Midbrain (tissue), 1 donor: Measurements from ENCODE around the gene BRWD1.
"Not testable (repeated sequence)": the region's sequence is repeated elsewhere in the genome, so short reads cannot be mapped to it uniquely, and the experiment has no call there.

Experiments
- DNase-seq: peaks from one replicate; lab custom pipeline; 2025; lab: John Stamatoyannopoulos, UW

BRWD1 gene

DNA sequence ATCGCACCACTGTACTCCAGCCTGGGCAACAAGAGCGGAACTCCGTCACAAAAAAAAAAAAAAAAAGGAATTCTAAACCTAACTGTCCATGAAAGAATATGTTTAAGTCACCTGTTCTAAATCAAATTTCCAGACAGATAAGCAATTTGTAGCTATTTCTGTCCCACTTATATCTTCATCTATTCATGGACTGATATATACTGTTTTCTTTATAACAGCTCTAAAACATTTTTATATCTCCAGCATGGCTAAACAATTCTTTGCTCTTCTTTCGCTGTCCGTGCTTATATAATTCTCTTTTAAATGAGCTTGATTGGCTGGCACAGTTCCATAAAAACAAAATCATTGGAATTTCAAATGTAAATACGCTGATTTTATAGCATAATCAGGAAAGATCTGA is 30.5 kb downstream of the BRWD1 start:
- no peak for DNase-seq

DNA sequence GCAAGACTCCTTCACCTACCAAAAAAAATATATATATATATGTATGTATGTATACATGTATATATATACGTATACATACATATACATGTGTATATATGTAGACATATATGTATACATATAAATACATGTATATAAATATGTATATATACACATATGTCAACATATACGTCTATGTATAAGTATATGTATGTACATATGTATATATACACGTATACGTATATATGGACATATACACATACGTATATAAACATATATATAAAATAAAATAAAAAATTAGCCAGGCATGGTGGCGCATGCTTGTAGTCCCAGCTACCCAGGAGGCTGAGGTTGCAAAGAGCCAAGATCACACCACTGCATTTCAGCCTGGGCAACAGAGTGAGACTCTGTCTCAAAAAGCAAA is 31.6 kb downstream of the BRWD1 start:
- DNase-seq, result no peak

- DNase-seq, result no peak
Observed at GRCh38 chr21:39281207-39281606, 32.2 kb downstream of the BRWD1 start.

GRCh38 chr21:39269620-39270019 is 43.8 kb downstream of the BRWD1 start:
- no peak for DNase-seq

GRCh38 chr21:39265603-39266002 is 47.8 kb downstream of the BRWD1 start:
- DNase-seq, result no peak

GRCh38 chr21:39263372-39263771 is 50.1 kb downstream of the BRWD1 start:
- no peak for DNase-seq

- no peak for DNase-seq
Observed at GRCh38 chr21:39258207-39258606, 55.2 kb downstream of the BRWD1 start.

GRCh38 chr21:39251326-39251725 is 62.1 kb downstream of the BRWD1 start:
- DNase-seq, result no peak

DNA sequence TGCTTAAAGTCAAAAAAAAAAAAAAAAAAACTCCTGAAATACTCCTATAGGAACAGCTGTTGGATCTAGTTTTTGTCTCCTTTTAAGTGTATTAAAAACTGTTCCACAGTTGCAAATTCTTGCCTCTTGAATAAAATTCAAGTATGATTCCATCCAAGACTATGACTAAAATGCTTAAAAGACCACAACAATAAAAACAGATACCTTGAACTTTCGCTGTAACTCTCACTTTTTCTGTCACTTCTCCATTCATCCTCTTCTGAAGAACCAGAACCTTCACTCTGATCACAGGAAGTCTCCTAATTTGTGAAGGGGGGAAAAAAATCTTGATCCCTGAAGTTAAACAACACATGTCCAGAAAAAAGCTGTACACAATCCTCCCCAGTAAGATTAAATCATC is 75.2 kb downstream of the BRWD1 start:
- DNase-seq, result no peak

DNA sequence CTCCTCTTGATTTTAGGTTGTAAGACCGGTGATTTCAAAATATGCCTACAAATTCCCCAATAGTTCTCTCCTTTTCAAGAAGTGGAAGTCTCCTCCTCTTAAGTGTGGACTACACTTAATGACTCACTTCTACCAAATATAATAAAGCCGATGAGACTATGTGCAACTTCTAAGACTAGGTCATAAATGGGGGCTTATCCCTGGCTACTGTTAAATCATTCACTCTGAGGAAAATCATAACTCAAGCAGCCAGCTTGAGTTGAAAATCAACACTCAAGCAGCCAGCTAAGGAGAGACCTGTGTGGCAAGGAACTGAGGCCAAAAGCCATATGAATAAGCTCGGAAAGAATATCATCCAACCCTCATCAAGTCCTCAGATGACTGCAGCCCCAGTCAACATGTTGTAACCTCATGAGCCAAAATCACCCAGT is 80.6 kb downstream of the BRWD1 start:
- DNase-seq, result no peak

GRCh38 chr21:39224930-39225329 is 88.5 kb downstream of the BRWD1 start:
- no peak for DNase-seq

- DNase-seq, result no peak
Observed at GRCh38 chr21:39221997-39222486, 91.4 kb downstream of the BRWD1 start.

DNA sequence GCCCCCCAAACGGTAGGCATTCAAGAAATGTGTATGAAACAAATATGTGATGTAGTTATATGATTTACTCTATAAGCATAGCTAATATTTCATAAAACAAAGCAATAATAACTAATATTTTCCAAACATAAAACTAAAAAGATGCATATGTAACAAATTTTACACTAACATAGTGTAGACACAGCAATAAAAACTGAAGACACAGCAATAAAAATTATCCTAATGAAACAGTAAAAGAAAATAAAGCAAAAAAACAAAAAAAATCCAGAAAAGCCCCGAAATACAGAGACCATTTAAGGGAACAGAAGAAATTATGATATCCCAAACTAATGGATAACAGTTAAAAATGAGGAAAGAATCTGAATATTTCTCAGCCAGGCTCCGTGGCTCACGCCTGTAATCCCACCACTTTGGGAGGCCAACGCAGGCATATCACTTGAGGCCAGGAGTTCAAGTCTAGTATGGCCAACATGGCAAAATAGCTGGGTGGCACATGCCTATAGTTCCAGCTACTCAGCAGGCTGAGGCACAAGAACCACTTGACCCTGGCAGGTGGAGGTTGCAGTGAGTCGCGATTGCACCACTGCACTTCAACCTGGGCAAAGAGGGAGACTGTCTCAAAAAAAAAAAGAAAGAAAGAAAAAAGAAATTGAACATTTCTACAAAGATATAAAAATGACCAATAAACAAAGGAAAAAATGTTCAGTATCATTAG is 92.0 kb downstream of the BRWD1 start:
- DNase-seq, result no peak

DNA sequence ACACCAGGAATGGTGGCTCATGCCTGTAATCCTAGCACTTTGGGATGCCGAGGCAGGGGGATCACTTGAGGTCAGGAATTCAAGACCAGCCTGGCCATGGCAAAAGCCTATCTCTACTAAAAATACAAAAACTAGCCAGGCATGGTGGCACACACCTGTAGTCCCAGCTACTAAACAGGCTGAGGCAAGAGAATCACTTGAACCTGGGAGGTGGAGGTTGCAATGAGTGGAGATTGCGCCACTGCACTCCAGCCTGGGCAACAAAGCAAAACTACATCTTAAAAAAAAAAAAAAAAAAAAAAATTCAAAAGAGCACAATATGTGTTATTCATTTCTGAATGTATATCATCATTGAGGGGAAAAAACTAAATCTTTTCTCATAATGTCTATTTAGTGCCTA is 92.6 kb downstream of the BRWD1 start:
- DNase-seq, result not testable (repeated sequence)

DNA sequence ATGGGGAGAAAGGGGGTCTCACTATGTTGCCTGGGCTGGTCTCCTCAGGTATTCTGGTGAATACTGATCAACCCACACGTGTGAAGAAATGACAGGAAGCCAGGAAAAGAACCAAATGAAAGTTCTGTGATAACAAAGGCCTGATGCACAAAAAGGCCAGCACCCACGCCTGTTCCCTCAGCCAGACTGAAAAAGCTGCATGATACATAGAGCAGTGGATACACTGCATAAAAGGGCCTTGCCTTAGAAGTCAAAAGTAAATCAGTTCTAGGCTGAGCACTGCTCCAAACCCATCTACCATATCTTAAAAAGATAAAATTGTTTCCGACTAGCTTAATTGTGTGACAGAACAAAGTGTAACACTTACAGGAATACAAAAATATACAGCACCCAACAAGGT is 93.3 kb downstream of the BRWD1 start:
- no peak for DNase-seq

GRCh38 chr21:39218082-39218409 is 95.4 kb downstream of the BRWD1 start:
- no peak for DNase-seq

- no peak for DNase-seq
Observed at GRCh38 chr21:39217356-39218081, 95.9 kb downstream of the BRWD1 start.

DNA sequence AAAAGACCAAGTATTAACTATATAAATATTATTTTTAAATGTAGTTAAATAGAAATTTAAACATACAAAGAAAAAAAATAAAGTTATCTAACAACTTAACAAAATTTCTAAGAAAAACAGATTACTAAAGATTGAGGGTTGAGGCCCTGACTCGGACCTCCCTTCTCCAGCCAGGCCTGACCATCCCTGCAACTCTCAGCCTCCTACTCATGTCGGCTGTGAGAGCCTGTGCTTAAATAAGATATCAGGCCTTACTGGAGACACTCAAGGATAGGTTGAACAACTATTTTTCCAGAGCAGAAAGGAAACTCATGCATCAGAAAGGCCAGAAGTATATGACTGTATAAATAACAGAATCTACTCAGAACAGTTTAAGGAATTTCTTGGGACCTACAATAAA is 97.1 kb downstream of the BRWD1 start:
- no peak for DNase-seq

- DNase-seq, result no peak
Observed at GRCh38 chr21:39215078-39215477, 98.4 kb downstream of the BRWD1 start.

GRCh38 chr21:39209334-39209688 is 104.1 kb downstream of the BRWD1 start:
- DNase-seq, result no peak

DNA sequence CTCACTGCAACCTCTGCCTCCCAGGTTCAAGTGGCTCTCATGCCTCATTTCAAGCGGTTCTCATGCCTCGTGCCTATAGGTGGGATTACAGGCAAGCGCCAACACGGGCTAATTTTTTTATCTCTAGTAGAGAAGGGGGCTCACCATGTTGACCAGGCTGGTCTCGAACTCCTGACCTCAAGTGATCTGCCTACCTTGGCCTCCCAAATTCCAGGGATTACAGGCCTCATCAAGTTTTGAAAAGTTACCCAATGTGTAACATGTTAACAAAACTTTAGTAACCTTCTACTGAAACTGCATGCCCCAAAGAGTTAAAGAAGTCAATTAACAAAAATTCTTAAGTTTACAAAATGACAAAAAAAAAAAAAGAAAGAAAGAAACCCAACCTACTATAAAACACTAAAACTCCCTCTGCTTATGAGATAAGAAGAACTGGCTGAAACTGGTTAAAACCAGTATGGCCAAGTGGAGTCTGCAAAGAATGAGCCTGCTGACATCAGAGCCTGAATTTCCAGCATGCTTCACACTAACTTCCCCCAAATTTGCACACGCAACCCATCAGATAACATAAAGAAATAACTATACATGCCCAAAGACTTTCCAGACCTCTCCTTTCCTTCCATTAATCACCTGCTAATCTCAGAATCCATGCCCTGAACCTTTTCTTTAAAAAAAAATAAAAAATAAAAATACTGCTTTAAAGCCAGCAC is 104.7 kb downstream of the BRWD1 start:
- DNase-seq, result no peak

DNA sequence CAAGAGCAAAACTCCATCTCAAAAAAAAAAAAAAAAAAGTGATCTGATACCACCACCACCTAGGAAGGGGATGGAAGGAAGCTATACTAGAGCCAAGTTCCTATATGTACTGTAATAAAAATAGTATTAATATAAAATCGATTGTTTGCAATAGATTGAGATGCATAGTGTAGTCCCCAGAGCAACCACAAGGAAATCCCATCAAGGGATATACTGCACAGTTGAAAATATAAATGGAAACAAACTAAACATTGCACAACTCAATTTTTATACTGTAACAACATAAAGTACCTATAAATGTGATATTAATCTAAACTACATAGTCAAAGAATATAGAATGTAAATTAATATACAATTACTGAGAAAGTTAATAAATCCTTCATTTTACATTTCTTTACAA is 109.3 kb downstream of the BRWD1 start:
- DNase-seq, result no peak

DNA sequence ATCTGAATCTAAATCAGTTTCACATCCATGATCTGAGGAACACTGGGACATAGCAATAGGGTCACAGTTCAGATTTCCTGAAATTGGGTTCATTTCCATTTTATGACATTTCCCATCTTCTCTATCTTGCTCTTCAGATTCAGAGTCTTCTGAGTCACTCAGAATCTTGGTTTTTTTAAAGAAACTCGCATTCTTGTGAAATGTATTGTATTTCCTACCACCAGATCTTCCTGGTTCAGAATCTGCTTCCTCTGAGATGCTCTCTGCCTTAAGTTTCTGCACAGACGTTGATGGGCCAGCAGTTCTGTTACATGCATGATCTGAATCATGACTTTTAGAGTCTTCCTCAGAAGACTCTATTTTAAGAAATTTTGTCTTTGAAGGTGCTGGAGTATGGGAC is 114.6 kb downstream of the BRWD1 start:
- DNase-seq, result no peak
